T47D (cell line): ENCODE results near the gene ADAMTS14.
"Not testable (repeated sequence)": the region's sequence is repeated elsewhere in the genome, so short reads cannot be mapped to it uniquely, and the experiment has no call there.

Experiments
- DNase-seq, 2 experiments: peaks; one replicate each; pipeline versions ENCODE4 v3.0.0 to v3.0.0-alpha.2; 2011 to 2012; ENCODE audit warnings: low read depth in 1 of 2, low spot score in 1 of 2
- JUND ChIP-seq: IDR thresholded peaks from 2 replicates; pipeline ENCODE4 v1.6.1; 2012; ENCODE audit warnings: low read depth
- in situ Hi-C: cut with HindIII; loops from 2 replicates; pipeline ENCODE4 v1.10.0; 2016; ENCODE audit warnings: low sequenced_read_pairs, low pct_unique_long_range_greater_than_20kb

The ADAMTS14 gene

GRCh38 chr10:70761031-70761601, 88.8 kb downstream of the ADAMTS14 start:
- TF ChIP-seq JUND = no peak
- peak in 1 of 2 experiments; percentile 55 for DNase-seq
- in situ Hi-C loops = no loop called here

GRCh38 chr10:70761727-70762350, 89.5 kb downstream of the ADAMTS14 start:
- no peak for DNase-seq
- no peak for TF ChIP-seq JUND
- in situ Hi-C loops = no loop called here

- TF ChIP-seq JUND = no peak
- in situ Hi-C loops = no loop called here
- DNase-seq = no peak
Observed at GRCh38 chr10:70762441-70763175, 90.3 kb downstream of the ADAMTS14 start.

- in situ Hi-C loops = no loop called here
- no peak for DNase-seq
Observed at GRCh38 chr10:70763567-70763966, 91.3 kb downstream of the ADAMTS14 start.

GRCh38 chr10:70765794-70766594, 93.7 kb downstream of the ADAMTS14 start:
- in situ Hi-C loops = no loop called here
- TF ChIP-seq JUND = no peak
- no peak for DNase-seq

More at GRCh38 chr10:70763567-70763966, 91.3 kb downstream of the ADAMTS14 start:
- no peak for TF ChIP-seq JUND

- in situ Hi-C loops, DNase-seq: not testable (repeated sequence)
Observed at GRCh38 chr10:70768026-70768685, 95.8 kb downstream of the ADAMTS14 start.

- DNase-seq = no peak
- in situ Hi-C loops = no loop called here
- TF ChIP-seq JUND = no peak
Observed at GRCh38 chr10:70769121-70769520, 96.8 kb downstream of the ADAMTS14 start.

- DNase-seq = no peak
- no peak for TF ChIP-seq JUND
- in situ Hi-C loops = no loop called here
Observed at GRCh38 chr10:70770001-70770400, 97.7 kb downstream of the ADAMTS14 start.

GRCh38 chr10:70770516-70770915, 98.2 kb downstream of the ADAMTS14 start:
- in situ Hi-C loops = not testable (repeated sequence)

GRCh38 chr10:70771311-70772194, 99.2 kb downstream of the ADAMTS14 start:
- TF ChIP-seq JUND = no peak
- in situ Hi-C loops = no loop called here
- no peak for DNase-seq

More at GRCh38 chr10:70770516-70770915, 98.2 kb downstream of the ADAMTS14 start:
- DNase-seq = not testable (repeated sequence)

GRCh38 chr10:70772627-70773026, 100.3 kb downstream of the ADAMTS14 start:
- DNase-seq = no peak
- in situ Hi-C loops = no loop called here
- TF ChIP-seq JUND = no peak
